WI38 (cell line): ENCODE results near the gene KRTAP5-3.

Experiments used
- H3K4me3 ChIP-seq: 2 replicates; pipeline ENCODE4 v1.5.1; 2011; ENCODE audit warnings: low read depth, mild to moderate bottlenecking, control low read depth, low read length
- TF ChIP-seq, protein P1 (sequence below): IDR thresholded peaks from 2 replicates; pipeline ENCODE4 v1.5.1; 2012; ENCODE audit warnings: low read depth, mild to moderate bottlenecking, control low read depth, low read length

Gene KRTAP5-3

GRCh38 chr11:1572197-1573076 is 35.8 kb downstream of the KRTAP5-3 start, which contains the start of gene DUSP8:
Gene DUSP8, minus strand, starts transcription at chr11:1572271. Its CDS starts 6,445 bp downstream, at chr11:1565826.
- H3K4me3 ChIP-seq, result peak within 1 kb of the TSS; percentile 64
- TF ChIP-seq, protein P1, sequence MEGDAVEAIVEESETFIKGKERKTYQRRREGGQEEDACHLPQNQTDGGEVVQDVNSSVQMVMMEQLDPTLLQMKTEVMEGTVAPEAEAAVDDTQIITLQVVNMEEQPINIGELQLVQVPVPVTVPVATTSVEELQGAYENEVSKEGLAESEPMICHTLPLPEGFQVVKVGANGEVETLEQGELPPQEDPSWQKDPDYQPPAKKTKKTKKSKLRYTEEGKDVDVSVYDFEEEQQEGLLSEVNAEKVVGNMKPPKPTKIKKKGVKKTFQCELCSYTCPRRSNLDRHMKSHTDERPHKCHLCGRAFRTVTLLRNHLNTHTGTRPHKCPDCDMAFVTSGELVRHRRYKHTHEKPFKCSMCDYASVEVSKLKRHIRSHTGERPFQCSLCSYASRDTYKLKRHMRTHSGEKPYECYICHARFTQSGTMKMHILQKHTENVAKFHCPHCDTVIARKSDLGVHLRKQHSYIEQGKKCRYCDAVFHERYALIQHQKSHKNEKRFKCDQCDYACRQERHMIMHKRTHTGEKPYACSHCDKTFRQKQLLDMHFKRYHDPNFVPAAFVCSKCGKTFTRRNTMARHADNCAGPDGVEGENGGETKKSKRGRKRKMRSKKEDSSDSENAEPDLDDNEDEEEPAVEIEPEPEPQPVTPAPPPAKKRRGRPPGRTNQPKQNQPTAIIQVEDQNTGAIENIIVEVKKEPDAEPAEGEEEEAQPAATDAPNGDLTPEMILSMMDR, result no peak

GRCh38 chr11:1571760-1572196 is 36.5 kb downstream of the KRTAP5-3 start:
- peak overlapping the region; percentile 64 for H3K4me3 ChIP-seq
- TF ChIP-seq, protein P1, result no peak

GRCh38 chr11:1570896-1571759 is 37.1 kb downstream of the KRTAP5-3 start:
- TF ChIP-seq, protein P1, result no peak
- peak overlapping the region; percentile 64 for H3K4me3 ChIP-seq

GRCh38 chr11:1570531-1570895 is 37.8 kb downstream of the KRTAP5-3 start:
- TF ChIP-seq, protein P1, result no peak
- no peak overlapping the region; the same call in 1 of the 2 replicates for H3K4me3 ChIP-seq

DNA sequence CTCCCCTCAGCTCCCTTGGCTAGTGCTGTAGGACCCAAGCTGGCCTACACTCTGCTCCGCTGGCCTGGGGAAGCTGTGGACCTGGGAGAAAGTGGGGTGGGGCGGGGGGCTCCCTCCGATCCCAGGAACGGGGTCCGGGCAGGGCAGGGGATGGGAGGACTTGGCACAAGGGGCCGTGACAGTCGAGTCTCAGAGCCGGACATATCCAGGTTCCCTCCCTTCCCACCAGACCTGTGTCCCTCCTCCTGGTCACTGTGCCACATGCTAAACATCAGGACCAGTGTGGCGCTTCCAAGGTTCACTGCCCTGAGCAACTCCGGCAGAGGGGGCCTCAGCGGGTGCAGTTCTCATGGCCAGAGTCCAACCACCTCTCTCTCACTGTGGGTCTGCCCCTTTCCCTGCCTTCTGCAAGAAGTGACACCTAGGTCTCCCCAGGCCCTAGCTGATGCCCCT is 38.2 kb downstream of the KRTAP5-3 start:
- TF ChIP-seq, protein P1, result no peak

DNA sequence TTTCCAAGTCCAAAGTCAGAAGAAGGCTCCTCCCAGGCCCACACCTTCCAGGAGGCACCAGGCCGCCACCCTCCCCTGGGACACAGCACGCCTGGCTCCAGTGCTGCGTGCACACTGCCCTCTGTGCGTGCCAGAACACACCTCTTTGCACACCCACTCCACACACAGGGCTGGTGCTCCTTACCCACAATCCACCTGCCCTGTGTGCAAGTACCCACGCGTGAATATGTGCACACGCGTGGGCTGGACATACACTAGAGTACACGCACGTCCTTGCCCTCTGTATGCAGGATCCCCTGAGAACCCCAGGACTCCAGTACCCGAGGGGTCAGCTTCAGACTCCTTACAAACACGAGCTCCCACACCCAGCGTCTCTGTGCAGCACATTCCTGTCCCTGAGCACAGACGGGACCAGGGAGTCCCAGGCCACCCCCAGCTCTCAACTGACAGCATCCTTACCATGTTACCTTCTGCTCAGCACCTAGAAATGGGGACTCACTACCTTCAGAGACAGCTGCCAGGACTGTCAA is 38.9 kb downstream of the KRTAP5-3 start:
- TF ChIP-seq, protein P1, result no peak
- no peak overlapping the region for H3K4me3 ChIP-seq

More for the DNA sequence above, 38.2 kb downstream of the KRTAP5-3 start:
- no peak overlapping the region for H3K4me3 ChIP-seq
